Erythroblast (primary cell): ENCODE data around the gene DLAT.

Experiments
- GATA1 ChIP-seq: IDR thresholded peaks from 2 replicates; pipeline ENCODE4 v1.6.1; 2011; ENCODE audit warnings: low read depth, mild to moderate bottlenecking, control low read depth, low read length, moderate library complexity
- POLR2A ChIP-seq: IDR thresholded peaks from 2 replicates; pipeline ENCODE4 v1.6.1; 2011; ENCODE audit warnings: mild to moderate bottlenecking, low read length

GRCh38 chr11:112103446-112103845, 78.2 kb downstream of the DLAT start:
- TF ChIP-seq POLR2A (no peak), GATA1 (no peak)
